ENCODE results near the gene ACAP2. TPM values are rescaled to one million over a fixed set of nuclear protein-coding genes. Genes with fewer than 3 reads are reported as not detected.
A peak's percentile ranks its signal among the peaks of the same experiment; 100 is the strongest.
"Not testable (repeated sequence)": the region's sequence is repeated elsewhere in the genome, so short reads cannot be mapped to it uniquely, and the experiment has no call there.

Gene ACAP2
- polyA plus RNA-seq, 1 experiment: 50.2 TPM

DNA sequence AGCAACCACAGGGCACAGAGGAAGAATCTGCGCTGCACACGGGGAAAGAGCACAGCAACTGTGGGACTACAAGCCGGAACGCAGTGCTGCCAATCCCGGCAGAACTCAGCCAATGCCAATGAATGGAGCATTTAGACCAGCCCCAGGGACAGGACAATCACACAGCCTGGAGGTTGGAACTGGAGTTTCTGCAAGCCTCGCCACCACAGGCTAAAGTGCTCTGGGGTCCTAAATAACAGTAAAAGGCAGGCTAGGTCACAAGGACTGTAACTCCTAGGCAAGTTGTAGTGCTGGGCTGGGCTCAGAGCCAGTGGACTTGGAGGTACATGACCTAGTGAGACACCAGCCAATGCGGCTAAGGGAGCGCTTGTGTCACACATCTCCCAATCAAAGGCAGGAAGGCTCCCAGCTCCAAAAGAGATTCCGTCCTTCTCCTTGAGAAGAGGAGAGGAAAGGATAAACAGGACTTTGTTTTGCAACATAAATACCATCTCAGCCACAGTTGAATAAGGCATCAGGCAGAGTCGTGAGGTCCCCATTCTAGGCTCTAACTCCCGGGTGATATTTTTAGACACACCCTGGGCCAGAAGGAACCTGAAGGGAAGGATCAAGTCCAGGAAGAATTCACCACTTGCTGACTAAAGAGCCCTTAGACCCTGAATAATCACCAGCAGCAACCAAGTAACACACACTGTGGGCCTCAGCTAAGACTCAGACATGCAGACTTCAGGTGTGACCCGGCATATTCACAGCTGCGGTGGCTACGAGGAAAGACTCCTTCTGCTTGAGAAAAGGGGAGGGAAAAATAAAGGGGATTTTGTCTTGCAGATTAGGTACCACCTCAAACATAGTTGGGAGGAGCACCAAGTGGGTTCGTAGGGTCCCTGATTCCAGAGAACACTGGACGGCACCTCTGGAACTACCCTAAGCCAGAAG is 86.4 kb downstream of the ACAP2 start:
- Histone ChIP-seq H3K27ac (ENCODE audit: low read depth, low read length) (no peak overlapping the region), H3K4me3 (ENCODE audit: low read depth, low read length) (no peak overlapping the region), H3K9me3 (ENCODE audit: control insufficient read depth, insufficient read depth, low read length) (no peaks in the 10 kb centered on the region), H3K27me3 (ENCODE audit: control insufficient read depth, insufficient read depth, low read length) (no peaks in the 10 kb centered on the region)
- DNase-seq (ENCODE audit: low read depth, low spot score): no peak
- ChIA-PET CTCF (interaction anchor here (0.5 kb wide), 1 partner anchor 86 kb away, joined by 4 read pairs; no protein-coding TSS in a partner anchor), POLR2A (no interaction called here)
- TF ChIP-seq, protein P1, sequence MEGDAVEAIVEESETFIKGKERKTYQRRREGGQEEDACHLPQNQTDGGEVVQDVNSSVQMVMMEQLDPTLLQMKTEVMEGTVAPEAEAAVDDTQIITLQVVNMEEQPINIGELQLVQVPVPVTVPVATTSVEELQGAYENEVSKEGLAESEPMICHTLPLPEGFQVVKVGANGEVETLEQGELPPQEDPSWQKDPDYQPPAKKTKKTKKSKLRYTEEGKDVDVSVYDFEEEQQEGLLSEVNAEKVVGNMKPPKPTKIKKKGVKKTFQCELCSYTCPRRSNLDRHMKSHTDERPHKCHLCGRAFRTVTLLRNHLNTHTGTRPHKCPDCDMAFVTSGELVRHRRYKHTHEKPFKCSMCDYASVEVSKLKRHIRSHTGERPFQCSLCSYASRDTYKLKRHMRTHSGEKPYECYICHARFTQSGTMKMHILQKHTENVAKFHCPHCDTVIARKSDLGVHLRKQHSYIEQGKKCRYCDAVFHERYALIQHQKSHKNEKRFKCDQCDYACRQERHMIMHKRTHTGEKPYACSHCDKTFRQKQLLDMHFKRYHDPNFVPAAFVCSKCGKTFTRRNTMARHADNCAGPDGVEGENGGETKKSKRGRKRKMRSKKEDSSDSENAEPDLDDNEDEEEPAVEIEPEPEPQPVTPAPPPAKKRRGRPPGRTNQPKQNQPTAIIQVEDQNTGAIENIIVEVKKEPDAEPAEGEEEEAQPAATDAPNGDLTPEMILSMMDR (IDR thresholded peaks at IDR 0.05; ENCODE audit: low read depth, low read length): no peak

DNA sequence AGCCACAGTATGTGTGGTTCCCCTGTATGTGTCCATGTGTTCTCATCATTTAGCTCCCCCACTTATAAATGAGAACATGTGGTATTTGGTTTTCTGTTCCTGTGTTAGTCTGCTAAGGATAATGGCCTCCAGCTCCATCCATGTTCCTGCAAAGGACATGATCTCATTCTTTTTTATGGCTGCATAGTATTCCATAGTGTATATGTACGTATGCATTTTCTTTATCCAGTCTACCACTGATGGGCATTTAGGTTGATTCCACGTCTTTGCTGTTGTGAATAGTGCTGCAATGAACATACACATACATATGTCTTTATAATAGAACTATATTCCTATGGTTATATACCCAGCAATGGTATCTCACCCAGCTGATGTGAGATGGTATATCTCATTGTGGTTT is 88.8 kb downstream of the ACAP2 start:
- POLR2A ChIA-PET; H3K27me3 ChIP-seq (ENCODE audit: control insufficient read depth, insufficient read depth, low read length); H3K9me3 ChIP-seq (ENCODE audit: control insufficient read depth, insufficient read depth, low read length); DNase-seq (ENCODE audit: low read depth, low spot score); H3K27ac ChIP-seq (ENCODE audit: low read depth, low read length); H3K4me3 ChIP-seq (ENCODE audit: low read depth, low read length): not testable (repeated sequence)
- CTCF ChIA-PET: interaction anchor here (0.7 kb wide), 1 partner anchor 169 kb away, joined by 3 read pairs; no protein-coding TSS in a partner anchor

DNA sequence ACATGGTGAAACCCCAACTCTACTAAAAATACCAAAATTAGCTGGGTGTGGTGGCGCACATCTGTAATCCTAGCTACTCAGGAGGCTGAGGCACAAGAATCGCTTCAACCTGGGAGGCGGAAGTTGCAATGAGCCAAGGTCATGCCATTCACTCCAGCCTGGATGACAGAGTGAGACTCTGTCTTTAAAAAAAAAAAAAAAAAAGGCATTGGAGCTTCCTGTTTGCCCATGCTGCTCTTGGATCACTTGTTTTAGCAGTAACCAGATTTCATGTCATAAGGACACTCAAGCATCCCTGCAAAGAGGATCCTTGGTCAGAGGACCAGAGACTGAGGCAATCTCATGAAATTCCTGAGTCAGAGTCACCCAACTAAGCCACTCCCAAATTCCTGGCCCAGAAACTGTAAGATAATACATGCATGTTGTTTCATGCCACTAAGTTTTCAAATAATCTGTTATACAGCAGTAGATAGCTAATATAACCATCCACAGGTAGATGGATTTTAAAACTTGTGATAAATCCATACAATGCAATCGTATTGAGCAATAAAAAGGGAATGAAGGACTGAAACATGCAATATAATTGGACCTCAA is 89.8 kb downstream of the ACAP2 start:
- H3K4me3 ChIP-seq (ENCODE audit: low read depth, low read length): no peak overlapping the region
- H3K27me3 ChIP-seq (ENCODE audit: control insufficient read depth, insufficient read depth, low read length): no peaks in the 10 kb centered on the region
- POLR2A ChIA-PET: no interaction called here
- H3K9me3 ChIP-seq (ENCODE audit: control insufficient read depth, insufficient read depth, low read length): no peaks in the 10 kb centered on the region
- TF ChIP-seq, protein P1 (IDR thresholded peaks at IDR 0.05; ENCODE audit: low read depth, low read length): no peak
- peak; percentile 53 for DNase-seq (ENCODE audit: low read depth, low spot score)
- CTCF ChIA-PET: interaction anchor here (1.2 kb wide), 1 partner anchor 82 kb away, joined by 3 read pairs; the partner anchor contains the start of gene XXYLT1
- H3K27ac ChIP-seq (ENCODE audit: low read depth, low read length): peak overlapping the region; percentile 43

DNA sequence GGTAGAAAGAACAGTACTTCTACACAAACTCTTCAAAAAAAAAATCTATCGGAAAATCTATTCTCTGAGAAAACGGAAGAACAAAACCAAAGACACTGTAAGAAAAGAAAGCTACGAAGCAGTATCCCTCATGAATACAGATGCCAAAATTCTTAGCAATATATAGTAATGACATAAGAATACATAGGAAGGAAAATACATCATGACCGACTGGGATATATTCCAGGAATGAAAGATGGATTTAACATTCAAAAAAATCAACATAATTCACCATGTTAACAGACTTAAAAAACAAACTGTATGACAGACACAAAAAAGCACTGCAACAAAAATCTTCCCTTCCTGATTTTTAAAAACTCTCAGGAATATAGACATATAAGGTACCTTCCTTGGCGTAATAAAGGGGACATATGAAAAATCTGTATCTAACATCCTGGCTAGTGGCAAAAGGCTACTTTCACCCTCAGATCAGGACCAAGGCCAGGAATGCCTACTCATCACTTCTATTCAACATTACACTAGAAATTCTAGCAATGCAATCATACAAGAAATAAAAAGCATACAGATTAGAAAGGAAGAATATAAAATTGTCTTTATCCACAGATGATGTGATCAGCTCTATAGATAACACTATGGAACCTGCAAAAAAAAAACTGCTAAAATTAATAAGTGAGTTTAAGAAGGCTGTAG is 94.2 kb downstream of the ACAP2 start:
- TF ChIP-seq, protein P1 (IDR thresholded peaks at IDR 0.05; ENCODE audit: low read depth, low read length): no peak
- no peaks in the 10 kb centered on the region for H3K9me3 ChIP-seq (ENCODE audit: control insufficient read depth, insufficient read depth, low read length)
- H3K4me3 ChIP-seq (ENCODE audit: low read depth, low read length): no peak overlapping the region
- POLR2A ChIA-PET: no interaction called here
- CTCF ChIA-PET: no interaction called here
- H3K27ac ChIP-seq (ENCODE audit: low read depth, low read length): no peak overlapping the region
- H3K27me3 ChIP-seq (ENCODE audit: control insufficient read depth, insufficient read depth, low read length): no peaks in the 10 kb centered on the region
- DNase-seq (ENCODE audit: low read depth, low spot score): no peak

DNA sequence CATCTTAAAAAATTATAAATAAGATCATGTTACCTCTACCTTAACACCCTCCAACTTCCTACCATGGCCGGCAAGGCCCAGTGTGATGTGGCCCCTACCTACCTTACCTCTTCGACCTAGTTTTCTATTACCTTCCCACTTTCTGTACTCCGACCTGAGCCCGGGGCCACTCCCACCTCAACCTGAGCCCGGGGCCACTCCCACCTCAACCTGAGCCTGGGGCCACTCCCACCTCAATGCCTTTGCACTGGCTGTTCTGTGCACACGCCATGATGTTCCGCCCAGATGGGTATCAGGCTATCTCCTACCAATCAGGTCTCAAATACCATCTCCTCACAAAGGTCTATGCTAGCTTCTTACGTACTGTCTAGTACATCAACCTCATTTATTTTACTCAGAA is 105.1 kb downstream of the ACAP2 start:
- Histone ChIP-seq H3K4me3 (ENCODE audit: low read depth, low read length) (no peak overlapping the region), H3K27me3 (ENCODE audit: control insufficient read depth, insufficient read depth, low read length) (no peaks in the 10 kb centered on the region), H3K9me3 (ENCODE audit: control insufficient read depth, insufficient read depth, low read length) (no peaks in the 10 kb centered on the region), H3K27ac (ENCODE audit: low read depth, low read length) (no peak overlapping the region)
- no peak for DNase-seq (ENCODE audit: low read depth, low spot score)
- TF ChIP-seq, protein P1 (IDR thresholded peaks at IDR 0.05; ENCODE audit: low read depth, low read length): no peak
- POLR2A ChIA-PET: no interaction called here
- CTCF ChIA-PET: interaction anchor here (0.6 kb wide), 1 partner anchor 182 kb away, joined by 3 read pairs; no protein-coding TSS in a partner anchor

Measured in AG04450 (cell line).